ENCODE measurements around the gene SPATA3.

SPATA3 gene

DNA sequence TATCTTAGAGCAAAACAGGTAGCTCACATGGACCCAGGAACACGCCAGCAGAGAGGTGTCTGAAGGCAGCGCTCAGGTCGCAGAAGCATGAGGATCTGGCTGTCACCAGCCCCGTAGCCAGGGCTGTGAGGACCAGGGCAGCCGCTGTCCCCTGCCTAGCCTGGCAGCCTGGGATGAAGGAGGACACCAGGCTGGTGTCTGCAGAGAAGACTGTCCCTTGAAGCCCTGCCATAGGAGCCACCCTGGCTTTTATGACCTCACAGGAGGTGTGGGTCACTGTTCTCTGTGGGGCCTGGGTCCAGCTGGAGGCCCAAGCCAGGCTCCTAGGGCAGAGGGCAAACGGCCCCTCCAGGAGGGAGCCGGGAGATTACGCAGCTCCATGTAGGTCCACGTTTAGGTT, at the start of gene SPATA3:
Gene SPATA3, plus strand, starts transcription at position 301 of the 400 bp plus-strand sequence. CDS start 113 bp downstream, outside the sequence.
- TF ChIP-seq, protein P1, sequence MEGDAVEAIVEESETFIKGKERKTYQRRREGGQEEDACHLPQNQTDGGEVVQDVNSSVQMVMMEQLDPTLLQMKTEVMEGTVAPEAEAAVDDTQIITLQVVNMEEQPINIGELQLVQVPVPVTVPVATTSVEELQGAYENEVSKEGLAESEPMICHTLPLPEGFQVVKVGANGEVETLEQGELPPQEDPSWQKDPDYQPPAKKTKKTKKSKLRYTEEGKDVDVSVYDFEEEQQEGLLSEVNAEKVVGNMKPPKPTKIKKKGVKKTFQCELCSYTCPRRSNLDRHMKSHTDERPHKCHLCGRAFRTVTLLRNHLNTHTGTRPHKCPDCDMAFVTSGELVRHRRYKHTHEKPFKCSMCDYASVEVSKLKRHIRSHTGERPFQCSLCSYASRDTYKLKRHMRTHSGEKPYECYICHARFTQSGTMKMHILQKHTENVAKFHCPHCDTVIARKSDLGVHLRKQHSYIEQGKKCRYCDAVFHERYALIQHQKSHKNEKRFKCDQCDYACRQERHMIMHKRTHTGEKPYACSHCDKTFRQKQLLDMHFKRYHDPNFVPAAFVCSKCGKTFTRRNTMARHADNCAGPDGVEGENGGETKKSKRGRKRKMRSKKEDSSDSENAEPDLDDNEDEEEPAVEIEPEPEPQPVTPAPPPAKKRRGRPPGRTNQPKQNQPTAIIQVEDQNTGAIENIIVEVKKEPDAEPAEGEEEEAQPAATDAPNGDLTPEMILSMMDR (IDR thresholded peaks at IDR 0.05; ENCODE audit: low read depth, low read length, missing control alignments) = no peak
- DNase-seq (ENCODE audit: extremely low read depth, low read depth) = no peak
- no peak within 1 kb of the TSS for H3K4me3 ChIP-seq (replicated peaks; ENCODE audit: low read depth, low read length)

DNA sequence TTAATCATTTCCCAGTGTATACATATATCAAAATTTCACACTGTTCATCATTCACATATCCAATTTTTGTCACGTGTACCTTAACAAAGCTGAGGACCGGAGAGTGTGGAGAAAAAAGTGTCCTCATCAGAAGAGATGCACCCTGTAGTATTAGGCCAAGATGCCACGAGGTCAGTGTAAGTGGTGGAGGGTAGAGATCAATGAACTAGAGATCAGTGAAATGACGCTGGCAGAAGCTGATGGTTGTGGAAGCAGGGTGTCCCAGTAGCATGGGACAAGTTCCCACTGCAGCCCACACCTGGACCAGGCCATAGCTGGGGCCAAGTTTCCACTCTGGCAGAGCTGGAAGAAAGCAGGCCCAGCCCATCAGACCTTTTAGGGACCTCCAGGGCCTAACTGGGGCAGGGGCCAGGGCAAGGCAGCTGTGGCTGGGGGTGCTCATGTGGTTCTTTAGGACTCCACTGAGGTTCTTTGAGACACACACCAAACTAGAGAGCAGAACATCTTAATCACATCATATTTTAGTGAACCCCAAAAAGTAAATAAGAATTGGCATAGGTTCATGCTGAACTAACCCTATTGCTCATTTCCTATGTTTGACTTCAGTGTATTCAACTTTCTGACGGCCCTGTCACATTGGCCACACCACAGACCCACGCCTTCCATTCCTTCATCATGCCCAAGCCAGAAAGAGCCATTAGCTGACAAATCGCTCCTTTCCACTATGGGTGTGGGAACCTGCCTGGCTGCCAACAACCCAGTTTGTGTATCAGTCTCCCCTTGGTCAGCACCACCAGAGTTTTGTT, 49.3 kb upstream of the SPATA3 start:
- no peak for DNase-seq (ENCODE audit: extremely low read depth, low read depth)
- TF ChIP-seq, protein P1 (IDR thresholded peaks at IDR 0.05; ENCODE audit: low read depth, low read length, missing control alignments) = no peak
- H3K4me3 ChIP-seq (replicated peaks; ENCODE audit: low read depth, low read length) = no peak overlapping the region

DNA sequence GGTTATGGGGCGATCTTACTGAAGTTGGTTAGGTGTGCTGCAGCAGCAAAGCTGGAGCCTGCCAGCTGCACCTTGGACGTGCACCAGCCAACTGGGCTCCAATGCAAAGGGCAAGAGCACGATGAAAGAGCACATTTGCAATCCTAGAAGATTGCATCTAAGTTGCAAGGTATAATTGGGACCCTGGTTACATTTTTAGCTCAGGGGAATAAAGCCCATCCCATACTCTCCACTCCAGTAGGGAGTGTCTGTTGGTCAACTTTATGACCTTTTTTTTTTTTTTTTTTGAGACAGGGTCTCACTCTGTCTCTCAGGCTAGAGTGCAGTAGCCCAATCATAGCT, 48.7 kb upstream of the SPATA3 start:
- DNase-seq (ENCODE audit: extremely low read depth, low read depth) = no peak
- H3K4me3 ChIP-seq (replicated peaks; ENCODE audit: low read depth, low read length) = no peak overlapping the region
- TF ChIP-seq, protein P1 (IDR thresholded peaks at IDR 0.05; ENCODE audit: low read depth, low read length, missing control alignments) = no peak

DNA sequence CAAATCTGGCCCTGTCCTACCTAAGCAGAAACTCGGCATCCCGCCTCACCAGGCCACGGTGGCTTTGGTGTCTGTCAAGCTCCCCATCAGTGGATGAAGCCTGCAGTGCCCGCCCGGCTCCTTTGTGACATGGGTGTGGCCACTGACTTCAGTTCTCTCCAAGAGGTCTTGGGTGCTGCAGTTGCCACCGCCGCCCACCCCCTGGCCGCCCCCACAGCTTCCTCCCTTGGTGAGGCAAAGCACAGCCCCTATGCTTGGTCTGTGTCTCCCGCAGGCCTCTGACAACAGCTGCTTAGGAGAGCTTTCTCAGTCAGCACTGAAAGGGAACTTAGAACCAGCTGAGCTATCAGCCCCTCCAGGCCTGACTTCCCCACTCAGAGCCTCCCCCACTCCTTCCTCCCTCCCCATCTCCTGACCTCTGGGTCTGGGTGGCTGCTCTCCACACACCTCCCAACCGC, 48.0 kb upstream of the SPATA3 start:
- TF ChIP-seq, protein P1 (IDR thresholded peaks at IDR 0.05; ENCODE audit: low read depth, low read length, missing control alignments) = no peak
- no peak overlapping the region for H3K4me3 ChIP-seq (replicated peaks; ENCODE audit: low read depth, low read length)
- no peak for DNase-seq (ENCODE audit: extremely low read depth, low read depth)

DNA sequence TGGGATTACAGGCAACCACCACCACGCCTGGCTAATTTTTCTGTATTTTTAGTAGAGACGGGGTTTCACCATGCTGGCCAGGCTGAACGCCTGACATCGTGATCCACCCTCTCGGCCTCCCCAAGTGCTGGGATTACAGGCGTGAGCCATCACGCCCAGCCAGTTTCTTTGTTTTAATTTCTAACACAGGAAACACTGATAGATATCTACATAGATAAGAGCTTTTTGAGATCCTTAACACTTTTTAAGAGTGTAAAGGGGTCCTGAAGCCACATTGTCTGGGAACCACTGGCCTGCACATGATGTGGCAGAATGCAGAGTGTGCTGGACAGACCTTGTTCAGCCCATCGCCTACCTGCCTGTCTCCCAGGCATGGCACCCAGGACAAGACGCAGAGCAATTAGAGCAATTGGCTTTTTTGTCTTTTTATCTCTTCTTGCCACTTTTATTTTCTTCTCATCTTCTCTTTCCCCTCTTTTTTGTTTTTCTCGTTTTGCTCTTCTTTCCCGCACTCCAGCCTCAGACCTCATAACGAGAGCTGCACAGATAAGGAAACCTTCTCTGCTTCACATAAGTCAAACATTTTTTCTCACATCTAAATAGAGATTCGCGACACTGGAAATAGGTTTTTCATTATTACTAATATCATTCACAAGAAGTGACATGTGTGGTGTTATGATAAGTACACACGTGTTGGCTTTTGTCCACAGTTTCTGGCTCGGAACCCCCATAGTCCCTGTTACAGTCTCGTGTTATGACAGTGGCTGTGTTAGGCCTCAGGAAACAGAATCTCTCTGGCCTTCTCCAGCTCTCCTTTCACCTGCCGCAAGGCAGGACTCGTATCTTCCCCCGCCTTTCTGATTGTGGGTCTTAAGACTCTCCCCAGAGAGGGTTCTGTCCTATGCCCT, 45.7 kb upstream of the SPATA3 start:
- no peak for DNase-seq (ENCODE audit: extremely low read depth, low read depth)
- TF ChIP-seq, protein P1 (IDR thresholded peaks at IDR 0.05; ENCODE audit: low read depth, low read length, missing control alignments) = no peak
- H3K4me3 ChIP-seq (replicated peaks; ENCODE audit: low read depth, low read length) = no peak overlapping the region

DNA sequence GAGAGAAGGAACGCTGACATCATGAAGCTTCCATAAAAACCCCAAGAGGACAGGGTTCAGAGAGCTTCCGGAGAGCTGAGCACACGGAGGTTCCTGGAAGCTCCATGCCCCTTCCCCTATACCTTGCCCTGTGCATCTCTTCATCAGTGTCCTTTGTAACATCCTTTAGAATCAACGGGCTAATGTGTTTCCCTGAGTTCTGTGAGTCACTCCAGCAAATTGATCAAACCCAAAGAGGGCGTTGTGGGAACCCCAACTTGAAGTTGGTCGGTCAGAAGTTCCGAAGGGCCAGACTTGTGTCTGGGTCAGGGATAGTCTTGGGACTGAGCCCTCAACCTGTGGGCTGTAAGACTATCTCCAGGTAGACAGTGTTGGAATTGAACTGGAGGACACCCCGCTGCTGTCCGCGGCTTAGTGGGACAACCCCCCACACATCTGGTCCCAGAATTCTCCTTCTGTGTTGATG, 45.0 kb upstream of the SPATA3 start:
- H3K4me3 ChIP-seq (replicated peaks; ENCODE audit: low read depth, low read length) = no peak overlapping the region
- TF ChIP-seq, protein P1 (IDR thresholded peaks at IDR 0.05; ENCODE audit: low read depth, low read length, missing control alignments) = no peak
- no peak for DNase-seq (ENCODE audit: extremely low read depth, low read depth)

Data from HFF-Myc (cell line).